SJCRH30 (cell line): ENCODE measurements around the gene SLC25A51. TPM values are rescaled to one million over a fixed set of nuclear protein-coding genes. Genes with fewer than 3 reads are reported as not detected.

Source experiments
- DNase-seq, 2 experiments: peaks; one replicate each; pipeline ENCODE4 v3.0.0-alpha.2; 2015 to 2020
- H3K27ac ChIP-seq: fragments of 250-450 bp; sonication (Bioruptor Pico); 2 replicates; pipeline ENCODE4 v1.5.1; 2020; ENCODE audit warnings: mild to moderate bottlenecking, moderate library complexity
- H3K27me3 ChIP-seq: fragments of 250-450 bp; sonication (Bioruptor Pico); 2 replicates; pipeline ENCODE4 v1.5.1; 2020; ENCODE audit warnings: mild to moderate bottlenecking, moderate library complexity
- H3K36me3 ChIP-seq: fragments of 250-450 bp; sonication (Bioruptor Pico); 2 replicates; pipeline ENCODE4 v1.5.1; 2020; ENCODE audit warnings: mild to moderate bottlenecking, moderate library complexity
- H3K4me1 ChIP-seq: fragments of 250-450 bp; sonication (Bioruptor Pico); 2 replicates; pipeline ENCODE4 v1.5.1; 2020; ENCODE audit warnings: mild to moderate bottlenecking, moderate library complexity
- H3K4me3 ChIP-seq: fragments of 250-450 bp; sonication (Bioruptor Pico); 2 replicates; pipeline ENCODE4 v1.5.1; 2020; ENCODE audit warnings: mild to moderate bottlenecking, moderate library complexity
- H3K9me3 ChIP-seq: fragments of 250-450 bp; sonication (Bioruptor Pico); replicated peaks from 2 replicates; pipeline ENCODE4 v1.5.1; 2020; ENCODE audit warnings: mild to moderate bottlenecking, moderate library complexity
- total RNA-seq: library from RNA; depleted of rRNA; stranded (reverse); fragments of >200 nt; shearing (Covaris generic); gene quantifications from 2 replicates; pipeline ENCODE4 v1.2.3, GENCODE V29; 2014; rRNA removed

The SLC25A51 gene
- total RNA-seq: 31.0 and 33.8 TPM in 2 replicates

GRCh38 chr9:37903647-37904444 is at the start of gene SLC25A51:
SLC25A51 (minus strand) TSS chr9:37904127; CDS start chr9:37888550, 15,577 bp downstream.
- Histone ChIP-seq H3K27me3 (no peaks in the 10 kb centered on the region), H3K4me1 (peaks cover 15% of the 10 kb centered on the region), H3K27ac (peak within 1 kb of the TSS; percentile 50), H3K4me3 (peak within 1 kb of the TSS; percentile 69), H3K36me3 (peaks cover 2% of the 10 kb centered on the region), H3K9me3 (no peaks in the 10 kb centered on the region)
- DNase-seq: peak; percentile 92 to 94

- no peak for DNase-seq
- peaks cover 9% of the 10 kb centered on the region for H3K4me1 ChIP-seq
- no peak overlapping the region for H3K4me3 ChIP-seq
- no peaks in the 10 kb centered on the region for H3K27me3 ChIP-seq
- H3K9me3 ChIP-seq: no peaks in the 10 kb centered on the region
- H3K27ac ChIP-seq: peak overlapping the region; percentile 56
- H3K36me3 ChIP-seq: peaks cover 16% of the 10 kb centered on the region
Measured at GRCh38 chr9:37953206-37953774, 49.4 kb upstream of the SLC25A51 start.

GRCh38 chr9:37952731-37953130 is 48.8 kb upstream of the SLC25A51 start:
- Histone ChIP-seq H3K4me3 (no peak overlapping the region), H3K27ac (no peak overlapping the region), H3K36me3 (peaks cover 21% of the 10 kb centered on the region), H3K4me1 (peaks cover 9% of the 10 kb centered on the region), H3K27me3 (no peaks in the 10 kb centered on the region), H3K9me3 (no peaks in the 10 kb centered on the region)
- no peak for DNase-seq

GRCh38 chr9:37951671-37952449 is 47.9 kb upstream of the SLC25A51 start:
- no peak for DNase-seq
- Histone ChIP-seq H3K27me3 (no peaks in the 10 kb centered on the region), H3K4me1 (peaks cover 9% of the 10 kb centered on the region), H3K4me3 (no peak overlapping the region), H3K27ac (no peak overlapping the region), H3K9me3 (no peaks in the 10 kb centered on the region), H3K36me3 (peaks cover 24% of the 10 kb centered on the region)

- no peak for DNase-seq
- peaks cover 33% of the 10 kb centered on the region for H3K36me3 ChIP-seq
- peaks cover 11% of the 10 kb centered on the region for H3K4me1 ChIP-seq
- no peaks in the 10 kb centered on the region for H3K9me3 ChIP-seq
- no peaks in the 10 kb centered on the region for H3K27me3 ChIP-seq
- no peak overlapping the region for H3K4me3 ChIP-seq
- H3K27ac ChIP-seq: no peak overlapping the region
Measured at GRCh38 chr9:37950561-37950960, 46.6 kb upstream of the SLC25A51 start.

GRCh38 chr9:37949576-37949975 is 45.6 kb upstream of the SLC25A51 start:
- H3K27ac ChIP-seq: no peak overlapping the region
- H3K36me3 ChIP-seq: peaks cover 33% of the 10 kb centered on the region
- no peak for DNase-seq
- no peaks in the 10 kb centered on the region for H3K9me3 ChIP-seq
- no peaks in the 10 kb centered on the region for H3K27me3 ChIP-seq
- H3K4me3 ChIP-seq: no peak overlapping the region
- peaks cover 20% of the 10 kb centered on the region for H3K4me1 ChIP-seq

- Histone ChIP-seq H3K4me1 (peaks cover 24% of the 10 kb centered on the region), H3K4me3 (no peak overlapping the region), H3K27ac (no peak overlapping the region), H3K36me3 (peaks cover 27% of the 10 kb centered on the region; the same call in 1 of the 2 replicates), H3K9me3 (no peaks in the 10 kb centered on the region), H3K27me3 (no peaks in the 10 kb centered on the region)
- no peak for DNase-seq
Measured at GRCh38 chr9:37948417-37948980, 44.6 kb upstream of the SLC25A51 start.

GRCh38 chr9:37947977-37948376 is 44.0 kb upstream of the SLC25A51 start:
- no peak overlapping the region for H3K4me3 ChIP-seq
- H3K9me3 ChIP-seq: no peaks in the 10 kb centered on the region
- no peaks in the 10 kb centered on the region for H3K27me3 ChIP-seq
- DNase-seq: no peak
- peaks cover 27% of the 10 kb centered on the region for H3K4me1 ChIP-seq
- no peak overlapping the region for H3K27ac ChIP-seq
- peaks cover 27% of the 10 kb centered on the region; the same call in 1 of the 2 replicates for H3K36me3 ChIP-seq

GRCh38 chr9:37947471-37947870 is 43.5 kb upstream of the SLC25A51 start:
- no peak overlapping the region for H3K27ac ChIP-seq
- H3K36me3 ChIP-seq: peaks cover 22% of the 10 kb centered on the region; the same call in 1 of the 2 replicates
- no peaks in the 10 kb centered on the region for H3K9me3 ChIP-seq
- H3K4me1 ChIP-seq: peaks cover 27% of the 10 kb centered on the region
- DNase-seq: no peak
- H3K4me3 ChIP-seq: no peak overlapping the region
- H3K27me3 ChIP-seq: no peaks in the 10 kb centered on the region

GRCh38 chr9:37946971-37947370 is 43.0 kb upstream of the SLC25A51 start:
- Histone ChIP-seq H3K27ac (no peak overlapping the region), H3K9me3 (no peaks in the 10 kb centered on the region), H3K36me3 (peaks cover 21% of the 10 kb centered on the region; the same call in 1 of the 2 replicates), H3K4me1 (peaks cover 27% of the 10 kb centered on the region), H3K27me3 (no peaks in the 10 kb centered on the region), H3K4me3 (no peak overlapping the region)
- DNase-seq: no peak

GRCh38 chr9:37946041-37946440 is 42.1 kb upstream of the SLC25A51 start:
- Histone ChIP-seq H3K27ac (no peak overlapping the region), H3K36me3 (peaks cover 21% of the 10 kb centered on the region; the same call in 1 of the 2 replicates), H3K9me3 (no peaks in the 10 kb centered on the region), H3K27me3 (no peaks in the 10 kb centered on the region), H3K4me1 (peaks cover 27% of the 10 kb centered on the region), H3K4me3 (no peak overlapping the region)
- DNase-seq: no peak

- Histone ChIP-seq H3K4me3 (no peak overlapping the region), H3K4me1 (peaks cover 27% of the 10 kb centered on the region), H3K36me3 (peaks cover 21% of the 10 kb centered on the region; the same call in 1 of the 2 replicates), H3K27me3 (no peaks in the 10 kb centered on the region), H3K9me3 (no peaks in the 10 kb centered on the region), H3K27ac (no peak overlapping the region)
- DNase-seq: peak in 1 of 2 experiments; percentile 31
Measured at GRCh38 chr9:37944671-37945481, 40.9 kb upstream of the SLC25A51 start.

- H3K9me3 ChIP-seq: no peaks in the 10 kb centered on the region
- H3K36me3 ChIP-seq: peaks cover 21% of the 10 kb centered on the region; the same call in 1 of the 2 replicates
- no peak overlapping the region for H3K4me3 ChIP-seq
- DNase-seq: peak; percentile 38 to 48
- peaks cover 32% of the 10 kb centered on the region for H3K4me1 ChIP-seq
- H3K27ac ChIP-seq: no peak overlapping the region
- H3K27me3 ChIP-seq: no peaks in the 10 kb centered on the region
Measured at GRCh38 chr9:37944266-37944650, 40.3 kb upstream of the SLC25A51 start.
